A549 (cell line): ENCODE data around the gene PPP2R3B. TPM values are rescaled to one million over a fixed set of nuclear protein-coding genes. Genes with fewer than 3 reads are reported as not detected.
A peak's percentile ranks its signal among the peaks of the same experiment; 100 is the strongest.

Experiments used
- ATAC-seq, 2 experiments: fragments of 200-7000 bp in 1 of 2; fragments of >200 bp in 1 of 2; cut with Nextera tagmentation in 1 of 2; cut with Tn5 transposase in 1 of 2; 3 replicates each; pipeline versions ENCODE4 v1.8.0 to v1.9.1; 2018 to 2020; ENCODE audit warnings: mild to moderate bottlenecking in 1 of 2, moderate library complexity in 1 of 2
- CTCF ChIA-PET: fragments of 300-600 bp; sonication (Branson Sonifier 250); formaldehyde crosslinking; extraction: SDS; loops from one replicate; lab custom pipeline; 2021; ENCODE audit warnings: antibody characterized with exemption, inconsistent platforms; lab: Yijun Ruan, JAX
- POLR2A ChIA-PET: fragments of 350-600 bp; formaldehyde crosslinking; extraction: SDS; loops from one replicate; lab custom pipeline; 2021; ENCODE audit warnings: antibody characterized with exemption, inconsistent platforms; lab: Yijun Ruan, JAX
- DNase-seq, 2 experiments: peaks; one replicate each; pipeline versions ENCODE4 v3.0.0 to v3.0.0-alpha.2; 2011 to 2016; ENCODE audit warnings: low read depth in 1 of 2, low spot score in 1 of 2
- FAIRE-seq: peaks from 2 replicates; lab custom pipeline; 2011; peaks lifted over from hg19 to GRCh38; lab: Jason Lieb, UNC
- H3K27ac ChIP-seq, 2 experiments: fragments of >200 bp; sonication (Bioruptor Twin); formaldehyde crosslinking; 3 replicates each; pipeline ENCODE4 v1.5.1; 2016 to 2017
- H3K4me1 ChIP-seq: fragments of >200 bp; sonication (Bioruptor Twin); formaldehyde crosslinking; 3 replicates; pipeline ENCODE4 v1.6.1; 2016
- H3K4me2 ChIP-seq: fragments of >200 bp; sonication (Bioruptor Twin); formaldehyde crosslinking; 3 replicates; pipeline ENCODE4 v1.6.1; 2016
- H3K4me3 ChIP-seq: fragments of >200 bp; sonication (Bioruptor Twin); formaldehyde crosslinking; 3 replicates; pipeline ENCODE4 v1.5.1; 2016
- H3K9me3 ChIP-seq: fragments of >200 bp; sonication (Bioruptor Twin); formaldehyde crosslinking; 3 replicates; pipeline ENCODE4 v1.6.1; 2016
- BHLHE40 ChIP-seq: IDR thresholded peaks from 2 replicates; pipeline ENCODE4 v1.6.1; 2012; ENCODE audit warnings: low read depth, low read length, inconsistent platforms
- CBX8 ChIP-seq: fragments of 200-600 bp; sonication (generic); IDR thresholded peaks from 2 replicates; pipeline ENCODE4 v1.6.1; 2016
- CHD2 ChIP-seq: fragments of 150-350 bp; IDR thresholded peaks from 2 replicates; pipeline ENCODE4 v1.6.1; 2014; ENCODE audit warnings: low read length; ENCODE audit not compliant: partially characterized antibody
- EHF ChIP-seq: fragments of 250-450 bp; sonication (Bioruptor Pico); IDR thresholded peaks from 2 replicates; pipeline ENCODE4 v1.5.0; 2020; ENCODE audit warnings: mild to moderate bottlenecking
- EP300 ChIP-seq, 2 experiments: fragments of >200 bp; sonication (Bioruptor Twin); formaldehyde crosslinking; IDR thresholded peaks; 2 replicates in 1 of 2; 3 replicates in 1 of 2; pipeline ENCODE4 v1.6.1; 2016 to 2017
- ESRRA ChIP-seq: fragments of 150-350 bp; IDR thresholded peaks from 2 replicates; pipeline ENCODE4 v1.6.1; 2014; ENCODE audit warnings: mild to moderate bottlenecking, low read length, borderline replicate concordance
- FOSL2 ChIP-seq, 2 experiments: fragments of 450-650 bp in 1 of 2; fragments of >200 bp in 1 of 2; sonication (Bioruptor Twin) in 1 of 2; formaldehyde crosslinking; IDR thresholded peaks; 2 replicates each; pipeline versions ENCODE4 v1.5.0 to v1.6.1; 2016 to 2020; ENCODE audit warnings: mild to moderate bottlenecking in 1 of 2, moderate library complexity in 1 of 2
- GATA3 ChIP-seq: IDR thresholded peaks from 2 replicates; pipeline ENCODE4 v1.6.1; 2012; ENCODE audit warnings: borderline replicate concordance
- HOXB13 ChIP-seq: fragments of 250-450 bp; sonication (Bioruptor Pico); IDR thresholded peaks from 2 replicates; pipeline ENCODE4 v1.5.0; 2020; ENCODE audit warnings: low read depth, mild to moderate bottlenecking, moderate library complexity
- HOXB5 ChIP-seq: fragments of 250-450 bp; sonication (Bioruptor Pico); IDR thresholded peaks from 2 replicates; pipeline ENCODE4 v1.5.0; 2020; ENCODE audit warnings: mild to moderate bottlenecking, moderate library complexity
- KDM1A ChIP-seq: fragments of 200-600 bp; sonication (generic); IDR thresholded peaks from 2 replicates; pipeline ENCODE4 v1.6.1; 2016; ENCODE audit warnings: low read depth, mild to moderate bottlenecking
- MAFK ChIP-seq: fragments of 450-650 bp; IDR thresholded peaks from 2 replicates; pipeline ENCODE4 v1.6.1; 2014; ENCODE audit not compliant: partially characterized antibody
- MAX ChIP-seq: IDR thresholded peaks from 2 replicates; pipeline ENCODE4 v1.6.1; 2012
- MYC ChIP-seq: IDR thresholded peaks from 2 replicates; pipeline ENCODE4 v1.6.1; 2012; ENCODE audit warnings: mild to moderate bottlenecking, inconsistent platforms, low read length, improper control_type of control experiment, borderline replicate concordance
- NFE2L2 ChIP-seq: fragments of 150-350 bp; conservative IDR thresholded peaks from 2 replicates; pipeline ENCODE4 v1.6.1; 2014; ENCODE audit warnings: low read length
- NPAS2 ChIP-seq: fragments of 250-450 bp; sonication (Bioruptor Pico); IDR thresholded peaks from 2 replicates; pipeline ENCODE4 v1.8.0; 2022; ENCODE audit warnings: mild to moderate bottlenecking, moderate library complexity, borderline replicate concordance
- PBX3 ChIP-seq: IDR thresholded peaks from 2 replicates; pipeline ENCODE4 v1.6.1; 2012
- PHF8 ChIP-seq: fragments of 200-600 bp; sonication (generic); IDR thresholded peaks from 2 replicates; pipeline ENCODE4 v1.6.1; 2016; ENCODE audit warnings: low read depth, mild to moderate bottlenecking, antibody characterized with exemption, moderate library complexity, borderline replicate concordance
- POLR2AphosphoS2 ChIP-seq: conservative IDR thresholded peaks from 2 replicates; pipeline ENCODE4 v1.6.1; 2012; ENCODE audit warnings: low read length, improper control_type of control experiment, inconsistent platforms
- REST ChIP-seq: fragments of 200-600 bp; sonication (generic); IDR thresholded peaks from 2 replicates; pipeline ENCODE4 v1.6.1; 2016; ENCODE audit warnings: antibody characterized with exemption, mild to moderate bottlenecking, moderate library complexity
- TFCP2L1 ChIP-seq: fragments of 250-450 bp; sonication (Bioruptor Pico); IDR thresholded peaks from 2 replicates; pipeline ENCODE4 v1.5.0; 2021; ENCODE audit warnings: mild to moderate bottlenecking
- TP53 ChIP-seq: fragments of 250-450 bp; sonication (Bioruptor Pico); IDR thresholded peaks from 2 replicates; pipeline ENCODE4 v1.5.0; 2021; ENCODE audit warnings: mild to moderate bottlenecking, moderate library complexity
- USF2 ChIP-seq: fragments of 450-650 bp; IDR thresholded peaks from 2 replicates; pipeline ENCODE4 v1.6.1; 2014; ENCODE audit warnings: antibody characterized with exemption
- ZC3H11A ChIP-seq: fragments of 450-650 bp; IDR thresholded peaks from 2 replicates; pipeline ENCODE4 v1.6.1; 2014; ENCODE audit warnings: antibody characterized with exemption, mild to moderate bottlenecking
- ZSCAN20 ChIP-seq: fragments of 250-450 bp; sonication (Bioruptor Pico); IDR thresholded peaks from 2 replicates; pipeline ENCODE4 v1.8.0; 2022; ENCODE audit warnings: mild to moderate bottlenecking, moderate library complexity
- WGBS: methylation state at CpG from one replicate; pipeline ENCODE4 v1.1.6; 2017; ENCODE audit errors: missing lambda C conversion rate; 5-methylcytosine and 5-hydroxymethylcytosine counted together
- polyA plus RNA-seq, 4 experiments: library from polyadenylated mRNA; depleted of rRNA in 3 of 4; stranded (reverse); fragments of >200 nt; fragmentation: RNase III in 1 of 4; extraction: RNeasy Plus Mini Kit Qiagen cat#74134 plus additional on column Dnase treatment in 1 of 4; gene quantifications; 2 replicates in 3 of 4; 3 replicates in 1 of 4; pipeline ENCODE4 v1.2.3, GENCODE V29; 2011 to 2017

PPP2R3B gene
- polyA plus RNA-seq, 2 of the 4 experiments (the other 2 are of a cell fraction) = 12.6 to 29.6 TPM

- no peak for ATAC-seq
- FAIRE-seq = no peak
- Histone ChIP-seq H3K4me1 (peaks cover 35% of the 10 kb centered on the region; the same call in 2 of the 3 replicates), H3K4me3 (peak overlapping the region; percentile 100), H3K27ac (peak overlapping the region; percentile 98 to 99), H3K4me2 (peak overlapping the region; percentile 98), H3K9me3 (no peaks in the 10 kb centered on the region)
- CTCF ChIA-PET = no interaction called here
- POLR2A ChIA-PET = no interaction called here
- no peak for DNase-seq
- no peak for TF ChIP-seq REST
- peak; percentile 25; the same call in 1 of the 2 replicates for TF ChIP-seq MAX
- WGBS = 47% methylated on average over 20 of the region's 24 CpGs
Measured at GRCh38 chrX:320126-320783, 66.5 kb downstream of the PPP2R3B start.

- no peak for ATAC-seq
- POLR2A ChIA-PET = no interaction called here
- no peak for FAIRE-seq
- Histone ChIP-seq H3K9me3 (no peaks in the 10 kb centered on the region), H3K27ac (peak overlapping the region; percentile 98 to 99), H3K4me1 (peaks cover 34% of the 10 kb centered on the region; the same call in 2 of the 3 replicates), H3K4me2 (peak overlapping the region; percentile 98)
- WGBS = 0% methylated on average over 4 of the region's 41 CpGs
- DNase-seq = no peak
- no peak for TF ChIP-seq ZSCAN20
- TF ChIP-seq KDM1A = no peak
- TF ChIP-seq, all 56 proteins: peak for 0
- CTCF ChIA-PET = no interaction called here
- H3K4me3 ChIP-seq = peak overlapping the region; percentile 100
Measured at GRCh38 chrX:319579-320125, 67.1 kb downstream of the PPP2R3B start.

GRCh38 chrX:318739-319578 is 67.7 kb downstream of the PPP2R3B start, which contains the start of gene GTPBP6:
GTPBP6 (minus strand) TSS chrX:318796; CDS start chrX:318787, 9 bp downstream.
- DNase-seq (peak; percentile 98 to 100), ATAC-seq (peak; percentile 66 to 76), FAIRE-seq (no peak)
- ChIA-PET CTCF (no interaction called here), POLR2A (no interaction called here)
- peak within 1 kb of the TSS; percentile 98 to 99 for H3K27ac ChIP-seq
- peaks cover 29% of the 10 kb centered on the region; the same call in 2 of the 3 replicates for H3K4me1 ChIP-seq
- H3K4me3 ChIP-seq = peak within 1 kb of the TSS; percentile 100
- no peaks in the 10 kb centered on the region for H3K9me3 ChIP-seq
- no CpG with 5 or more reads among the region's 97 CpGs for WGBS
- peak within 1 kb of the TSS; percentile 98 for H3K4me2 ChIP-seq
- TF ChIP-seq ESRRA = no peak
- TF ChIP-seq CBX8 = no peak
- no peak for TF ChIP-seq FOSL2 (IDR thresholded peaks at IDR 0.05)
- peak; percentile 37; the same call in 1 of the 2 replicates for TF ChIP-seq FOSL2 (CRISPR knock-in tag; IDR thresholded peaks at IDR 0.05)
- peak; percentile 16 for TF ChIP-seq CHD2
- TF ChIP-seq EHF (CRISPR knock-in tag) = no peak
- peak; percentile 82 for TF ChIP-seq BHLHE40
- no peak for TF ChIP-seq POLR2AphosphoS2
- no peak for TF ChIP-seq HOXB5 (CRISPR knock-in tag)
- peak; percentile 30; the same call in 1 of the 2 replicates for TF ChIP-seq PHF8
- TF ChIP-seq TP53 = 0 out of 2 replicates have a peak, but pooled peaks have one; percentile 28
- TF ChIP-seq GATA3 = no peak
- no peak for TF ChIP-seq TFCP2L1
- TF ChIP-seq PBX3 = peak; percentile 100
- no peak for TF ChIP-seq HOXB13 (CRISPR knock-in tag)
- TF ChIP-seq USF2 = peak; percentile 100
- no peak for TF ChIP-seq NFE2L2
- TF ChIP-seq MYC = 0 out of 2 replicates have a peak, but pooled peaks have one; percentile 23
- TF ChIP-seq EP300 (IDR thresholded peaks at IDR 0.05) = no peak
- TF ChIP-seq MAFK = no peak
- no peak for TF ChIP-seq ZC3H11A
- peak; percentile 75 for TF ChIP-seq NPAS2
